Panc1 (cell line): ENCODE results near the gene FARP2.

Source experiments
- POLR2AphosphoS5 ChIP-seq: IDR thresholded peaks from 2 replicates; pipeline ENCODE4 v1.6.1; 2012; ENCODE audit warnings: mild to moderate bottlenecking, low read depth, low read length, moderate library complexity
- TCF7L2 ChIP-seq: IDR thresholded peaks from 2 replicates; pipeline ENCODE4 v1.6.1; 2011; ENCODE audit warnings: mild to moderate bottlenecking, low read depth, low read length, inconsistent platforms
- TF ChIP-seq, protein P1 (sequence below): fragments of 450-650 bp; IDR thresholded peaks from 2 replicates; pipeline ENCODE4 v1.5.1; 2017; ENCODE audit warnings: mild to moderate bottlenecking
- TF ChIP-seq, protein P2 (sequence below), 2 experiments: IDR thresholded peaks; 2 replicates each; pipeline ENCODE4 v1.6.1; 2011 to 2012; ENCODE audit warnings: low read depth in 2 of 2, control low read depth in 1 of 2, low read length in 1 of 2, mild to moderate bottlenecking in 1 of 2, moderate library complexity in 1 of 2; ENCODE audit not compliant: insufficient read depth in 1 of 2

DNA sequence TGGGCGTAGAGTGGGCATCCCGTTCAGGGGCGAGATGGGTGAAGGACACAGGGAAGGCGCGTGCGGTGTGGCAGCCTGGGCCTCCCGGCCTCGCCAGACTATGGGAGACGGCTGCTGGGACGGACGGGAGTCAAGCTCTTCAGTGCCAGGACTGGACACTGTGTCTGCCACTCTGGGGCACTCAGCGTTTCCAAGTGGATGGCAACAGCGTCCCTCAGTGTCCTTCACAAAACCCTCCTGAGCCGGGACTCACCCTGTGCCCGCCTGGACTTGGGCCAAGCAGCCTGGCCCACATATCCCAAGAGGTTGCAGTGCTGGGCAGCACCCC is 186.2 kb downstream of the FARP2 start:
- TF ChIP-seq TCF7L2, result no peak
- TF ChIP-seq, protein P1, sequence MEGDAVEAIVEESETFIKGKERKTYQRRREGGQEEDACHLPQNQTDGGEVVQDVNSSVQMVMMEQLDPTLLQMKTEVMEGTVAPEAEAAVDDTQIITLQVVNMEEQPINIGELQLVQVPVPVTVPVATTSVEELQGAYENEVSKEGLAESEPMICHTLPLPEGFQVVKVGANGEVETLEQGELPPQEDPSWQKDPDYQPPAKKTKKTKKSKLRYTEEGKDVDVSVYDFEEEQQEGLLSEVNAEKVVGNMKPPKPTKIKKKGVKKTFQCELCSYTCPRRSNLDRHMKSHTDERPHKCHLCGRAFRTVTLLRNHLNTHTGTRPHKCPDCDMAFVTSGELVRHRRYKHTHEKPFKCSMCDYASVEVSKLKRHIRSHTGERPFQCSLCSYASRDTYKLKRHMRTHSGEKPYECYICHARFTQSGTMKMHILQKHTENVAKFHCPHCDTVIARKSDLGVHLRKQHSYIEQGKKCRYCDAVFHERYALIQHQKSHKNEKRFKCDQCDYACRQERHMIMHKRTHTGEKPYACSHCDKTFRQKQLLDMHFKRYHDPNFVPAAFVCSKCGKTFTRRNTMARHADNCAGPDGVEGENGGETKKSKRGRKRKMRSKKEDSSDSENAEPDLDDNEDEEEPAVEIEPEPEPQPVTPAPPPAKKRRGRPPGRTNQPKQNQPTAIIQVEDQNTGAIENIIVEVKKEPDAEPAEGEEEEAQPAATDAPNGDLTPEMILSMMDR, result no peak
- no peak for TF ChIP-seq POLR2AphosphoS5
- TF ChIP-seq, protein P2, sequence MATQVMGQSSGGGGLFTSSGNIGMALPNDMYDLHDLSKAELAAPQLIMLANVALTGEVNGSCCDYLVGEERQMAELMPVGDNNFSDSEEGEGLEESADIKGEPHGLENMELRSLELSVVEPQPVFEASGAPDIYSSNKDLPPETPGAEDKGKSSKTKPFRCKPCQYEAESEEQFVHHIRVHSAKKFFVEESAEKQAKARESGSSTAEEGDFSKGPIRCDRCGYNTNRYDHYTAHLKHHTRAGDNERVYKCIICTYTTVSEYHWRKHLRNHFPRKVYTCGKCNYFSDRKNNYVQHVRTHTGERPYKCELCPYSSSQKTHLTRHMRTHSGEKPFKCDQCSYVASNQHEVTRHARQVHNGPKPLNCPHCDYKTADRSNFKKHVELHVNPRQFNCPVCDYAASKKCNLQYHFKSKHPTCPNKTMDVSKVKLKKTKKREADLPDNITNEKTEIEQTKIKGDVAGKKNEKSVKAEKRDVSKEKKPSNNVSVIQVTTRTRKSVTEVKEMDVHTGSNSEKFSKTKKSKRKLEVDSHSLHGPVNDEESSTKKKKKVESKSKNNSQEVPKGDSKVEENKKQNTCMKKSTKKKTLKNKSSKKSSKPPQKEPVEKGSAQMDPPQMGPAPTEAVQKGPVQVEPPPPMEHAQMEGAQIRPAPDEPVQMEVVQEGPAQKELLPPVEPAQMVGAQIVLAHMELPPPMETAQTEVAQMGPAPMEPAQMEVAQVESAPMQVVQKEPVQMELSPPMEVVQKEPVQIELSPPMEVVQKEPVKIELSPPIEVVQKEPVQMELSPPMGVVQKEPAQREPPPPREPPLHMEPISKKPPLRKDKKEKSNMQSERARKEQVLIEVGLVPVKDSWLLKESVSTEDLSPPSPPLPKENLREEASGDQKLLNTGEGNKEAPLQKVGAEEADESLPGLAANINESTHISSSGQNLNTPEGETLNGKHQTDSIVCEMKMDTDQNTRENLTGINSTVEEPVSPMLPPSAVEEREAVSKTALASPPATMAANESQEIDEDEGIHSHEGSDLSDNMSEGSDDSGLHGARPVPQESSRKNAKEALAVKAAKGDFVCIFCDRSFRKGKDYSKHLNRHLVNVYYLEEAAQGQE (IDR thresholded peaks at IDR 0.05; ENCODE audit: insufficient read depth in 1 of 2, low read depth in 2 of 2, low read length in 1 of 2), result no peak
